HepG2 (cell line): ENCODE measurements around the gene CMPK1. TPM values are rescaled to one million over a fixed set of nuclear protein-coding genes. Genes with fewer than 3 reads are reported as not detected.
A peak's percentile ranks its signal among the peaks of the same experiment; 100 is the strongest.

Experiments
- CENPBD1 ChIP-seq: sonication (generic); formaldehyde crosslinking; IDR thresholded peaks from 2 replicates; pipeline ENCODE4 v1.8.0; 2022; ENCODE audit warnings: missing genetic modification reagents, low read depth, mild to moderate bottlenecking, borderline replicate concordance
- CSRNP2 ChIP-seq: sonication (generic); formaldehyde crosslinking; conservative IDR thresholded peaks from 2 replicates; pipeline ENCODE4 v1.8.0; 2022; ENCODE audit warnings: low read depth, missing genetic modification reagents
- E2F5 ChIP-seq: sonication (generic); formaldehyde crosslinking; conservative IDR thresholded peaks from 2 replicates; pipeline ENCODE4 v1.4.0; 2020; ENCODE audit warnings: missing genetic modification reagents
- ELF4 ChIP-seq: sonication (generic); formaldehyde crosslinking; IDR thresholded peaks from 2 replicates; pipeline ENCODE4 v1.5.0; 2020; ENCODE audit warnings: missing genetic modification reagents, mild to moderate bottlenecking, moderate library complexity, borderline replicate concordance
- HINFP ChIP-seq: sonication (generic); formaldehyde crosslinking; IDR thresholded peaks from 2 replicates; pipeline ENCODE4 v1.4.0; 2020; ENCODE audit warnings: low read depth, mild to moderate bottlenecking, missing genetic modification reagents
- MEIS1 ChIP-seq: sonication (generic); formaldehyde crosslinking; IDR thresholded peaks from 2 replicates; pipeline ENCODE4 v1.9.0; 2021; ENCODE audit warnings: mild to moderate bottlenecking, missing genetic modification reagents, moderate library complexity, borderline replicate concordance
- NFKBIZ ChIP-seq: IDR thresholded peaks from 2 replicates; pipeline ENCODE4 v1.6.1; 2018; ENCODE audit warnings: missing genetic modification reagents, missing compliant biosample characterization
- PITX1 ChIP-seq: sonication (generic); formaldehyde crosslinking; IDR thresholded peaks from 2 replicates; pipeline ENCODE4 v1.5.1; 2020; ENCODE audit warnings: mild to moderate bottlenecking, missing genetic modification reagents
- PLSCR1 ChIP-seq: sonication (generic); formaldehyde crosslinking; IDR thresholded peaks from 2 replicates; pipeline ENCODE4 v1.5.0; 2020; ENCODE audit warnings: missing genetic modification reagents, mild to moderate bottlenecking, borderline replicate concordance
- POLR2AphosphoS2 ChIP-seq: IDR thresholded peaks from 2 replicates; pipeline ENCODE4 v1.6.1; 2011; ENCODE audit warnings: low read depth, low read length, improper control_type of control experiment
- PTBP1 ChIP-seq: fragments of 200-400 bp; formaldehyde crosslinking; IDR thresholded peaks from 2 replicates; pipeline ENCODE4 v1.6.1; 2018; ENCODE audit warnings: low read length, low read depth; ENCODE audit not compliant: poor library complexity, severe bottlenecking
- RARG ChIP-seq: sonication (generic); formaldehyde crosslinking; IDR thresholded peaks from 2 replicates; pipeline ENCODE4 v1.4.0; 2020; ENCODE audit warnings: low read depth, mild to moderate bottlenecking, missing genetic modification reagents
- ZBTB7B ChIP-seq: sonication (generic); formaldehyde crosslinking; IDR thresholded peaks from 2 replicates; pipeline ENCODE4 v1.4.0; 2020; ENCODE audit warnings: missing genetic modification reagents
- ZFP91 ChIP-seq: sonication (generic); formaldehyde crosslinking; IDR thresholded peaks from 2 replicates; pipeline ENCODE4 v1.9.0; 2022; ENCODE audit warnings: missing genetic modification reagents, mild to moderate bottlenecking, borderline replicate concordance
- ZMYM2 ChIP-seq: sonication (generic); formaldehyde crosslinking; IDR thresholded peaks from 2 replicates; pipeline ENCODE4 v1.8.0; 2022; ENCODE audit warnings: mild to moderate bottlenecking, missing genetic modification reagents
- ZNF101 ChIP-seq: sonication (generic); formaldehyde crosslinking; IDR thresholded peaks from 2 replicates; pipeline ENCODE4 v1.4.0; 2020; ENCODE audit warnings: mild to moderate bottlenecking, low read depth, missing genetic modification reagents, borderline replicate concordance
- ZNF343 ChIP-seq: sonication (generic); formaldehyde crosslinking; IDR thresholded peaks from 2 replicates; pipeline ENCODE4 v1.4.0; 2020; ENCODE audit warnings: mild to moderate bottlenecking, missing genetic modification reagents
- ZNF501 ChIP-seq: sonication (generic); formaldehyde crosslinking; IDR thresholded peaks from 2 replicates; pipeline ENCODE4 v1.5.1; 2020; ENCODE audit warnings: mild to moderate bottlenecking, moderate library complexity, missing genetic modification reagents
- ZNF576 ChIP-seq: sonication (generic); formaldehyde crosslinking; IDR thresholded peaks from 2 replicates; pipeline ENCODE4 v1.4.0; 2020; ENCODE audit warnings: mild to moderate bottlenecking, missing genetic modification reagents
- ZSCAN21 ChIP-seq: sonication (generic); formaldehyde crosslinking; IDR thresholded peaks from 2 replicates; pipeline ENCODE4 v1.8.0; 2022; ENCODE audit warnings: mild to moderate bottlenecking, missing genetic modification reagents, moderate library complexity, borderline replicate concordance
- ZZZ3 ChIP-seq: sonication (generic); formaldehyde crosslinking; IDR thresholded peaks from 2 replicates; pipeline ENCODE4 v1.4.0; 2020; ENCODE audit warnings: missing genetic modification reagents, mild to moderate bottlenecking, borderline replicate concordance
- polyA plus RNA-seq, 8 experiments: library from polyadenylated mRNA; depleted of rRNA in 3 of 8; stranded (reverse) in 7 of 8; unstranded in 1 of 8; fragments of >200 nt; fragmentation: Illumina TruSeq in 4 of 8; extraction: Trizol in 4 of 8; gene quantifications; 2 replicates each; pipeline versions ENCODE4 v1.2.1 to v1.2.3, GENCODE V29; 2011 to 2016; ENCODE audit warnings: low read depth in 4 of 8, missing spikeins in 1 of 8, mixed read lengths in 1 of 8; ENCODE audit not compliant: insufficient read depth in 1 of 8
- total RNA-seq, 5 experiments: library from RNA; depleted of rRNA; stranded (reverse); fragments of >200 nt; fragmentation: Illumina TruSeq; extraction: Trizol; gene quantifications; 2 replicates each; pipeline ENCODE4 v1.2.3, GENCODE V29; 2016; ENCODE audit warnings: low read depth in 1 of 5

Gene CMPK1
- total and polyA plus RNA-seq, 2 of the 13 experiments (the other 11 are each of a cell fraction or from before 2014, with no cell fraction given): 38.3 to 92.0 TPM

GRCh38 chr1:47313915-47314664 is 19.5 kb upstream of the CMPK1 start, which contains the start of gene STIL (continued):
- no peak for TF ChIP-seq ZNF343 (CRISPR knock-in tag)
- TF ChIP-seq POLR2AphosphoS2: no peak
- TF ChIP-seq CENPBD1 (CRISPR knock-in tag): no peak
- 0 out of 2 replicates have a peak, but pooled peaks have one; percentile 27 for TF ChIP-seq ELF4 (CRISPR knock-in tag)
- 0 out of 2 replicates have a peak, but pooled peaks have one; percentile 44 for TF ChIP-seq ZSCAN21 (CRISPR knock-in tag)
- TF ChIP-seq PTBP1: no peak
- TF ChIP-seq CSRNP2: peak; percentile 76; the same call in 1 of the 2 replicates
- TF ChIP-seq PLSCR1 (CRISPR knock-in tag): no peak
- TF ChIP-seq ZZZ3 (CRISPR knock-in tag): no peak
- no peak for TF ChIP-seq RARG (CRISPR knock-in tag)
- no peak for TF ChIP-seq MEIS1
- peak; percentile 59; the same call in 1 of the 2 replicates for TF ChIP-seq ZFP91 (CRISPR knock-in tag)
- no peak for TF ChIP-seq ZNF101 (CRISPR knock-in tag)
- no peak for TF ChIP-seq ZMYM2
- peak; percentile 75 for TF ChIP-seq PITX1 (CRISPR knock-in tag)
- TF ChIP-seq ZNF501 (CRISPR knock-in tag): peak; percentile 58; the same call in 1 of the 2 replicates
- TF ChIP-seq NFKBIZ (CRISPR knock-in tag): no peak
- TF ChIP-seq ZBTB7B (CRISPR knock-in tag): no peak
- peak; percentile 99 for TF ChIP-seq E2F5 (CRISPR knock-in tag)
- no peak for TF ChIP-seq ZNF576 (CRISPR knock-in tag)
- no peak for TF ChIP-seq HINFP (CRISPR knock-in tag)
